Measurements from ENCODE around the gene N4BP2L2. TPM values are rescaled to one million over a fixed set of nuclear protein-coding genes. Genes with fewer than 3 reads are reported as not detected.
A peak's percentile ranks its signal among the peaks of the same experiment; 100 is the strongest.

N4BP2L2 gene
- total and polyA plus RNA-seq, 2 of the 13 experiments (the other 11 are each of a cell fraction or from before 2014, with no cell fraction given): 58.9 to 81.2 TPM

DNA sequence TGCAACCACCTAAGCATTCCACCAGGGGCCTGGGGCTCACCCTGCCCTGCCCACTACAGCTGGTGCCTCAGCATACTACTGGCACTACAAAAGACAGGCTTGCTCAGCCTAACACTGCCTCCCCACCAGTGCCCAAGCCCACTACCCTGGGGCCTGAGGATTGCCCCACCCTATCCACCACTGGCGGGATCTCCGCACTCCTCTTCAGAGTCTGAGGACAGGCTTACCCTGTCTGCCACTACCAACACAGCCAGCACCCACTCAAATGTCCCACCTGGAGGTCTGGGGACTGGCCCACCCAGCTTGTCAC lies 83.0 kb downstream of the N4BP2L2 start:
- ATAC-seq (no peak), DNase-seq (ENCODE audit: low spot score) (no peak), FAIRE-seq (no peak)
- Histone ChIP-seq H4K20me1 (ENCODE audit: insufficient read depth, low read length) (no peaks in the 10 kb centered on the region), H3K9me3 (ENCODE audit: low read length) (peaks cover 21% of the 10 kb centered on the region), H3K79me2 (ENCODE audit: insufficient read depth, low read length) (no peaks in the 10 kb centered on the region), H2AFZ (ENCODE audit: low read length) (no peak overlapping the region), H3K27ac (ENCODE audit: extremely low read length, insufficient read depth, low read length) (peak overlapping the region; percentile 54), H3K36me3 (replicated peaks in 1 of 2; ENCODE audit: control insufficient read depth in 1 of 2, insufficient read depth in 2 of 2, low read length in 2 of 2) (no peaks in the 10 kb centered on the region), H3K9ac (ENCODE audit: insufficient read depth, low read depth, low read length) (peak overlapping the region; percentile 41; the same call in 1 of the 2 replicates), H3K4me1 (ENCODE audit: insufficient read depth, low read length) (peaks cover 42% of the 10 kb centered on the region), H3K4me2 (ENCODE audit: low read depth, low read length) (peak overlapping the region; percentile 62), H3K27me3 (ENCODE audit: control insufficient read depth in 1 of 2, insufficient read depth in 2 of 2, low read length in 2 of 2) (no peaks in the 10 kb centered on the region), H3K4me3 (replicated peaks in 1 of 3; ENCODE audit: insufficient read depth in 1 of 3, low read depth in 2 of 3, low read length in 3 of 3) (peak overlapping the region in 1 of 3 experiments; percentile 6; a peak in 1 of 6 replicates)
- BruUV-seq (replicated peaks): no TSS peak
- CTCF ChIA-PET (ENCODE audit: low intra/inter-chr PET ratio, low total read pairs): no interaction called here
- intact Hi-C loops (cut with micrococcal nuclease; ENCODE audit: unreplicated experiment) (no loop called here), in situ Hi-C loops (cut with HindIII; ENCODE audit: extremely low pct_ligation_motif_present, low pct_unique_long_range_greater_than_20kb) (no loop called here)
- no CpG with 5 or more reads among the region's 2 CpGs for WGBS (ENCODE audit: low lambda C conversion rate)
- POLR2A ChIA-PET: interaction anchor here (0.7 kb wide), 1 partner anchor 27 kb away, joined by 3 read pairs; the partner anchor contains the start of gene N4BP2L1
- TF ChIP-seq MIER2 (CRISPR knock-in tag; IDR thresholded peaks at IDR 0.05) (0 out of 2 replicates have a peak, but pooled peaks have one; percentile 5), ZNF225 (CRISPR knock-in tag; IDR thresholded peaks at IDR 0.05) (0 out of 2 replicates have a peak, but pooled peaks have one; percentile 21), MTA1 (CRISPR knock-in tag; IDR thresholded peaks at IDR 0.05; ENCODE audit: borderline replicate concordance) (0 out of 2 replicates have a peak, but pooled peaks have one; percentile 27), HOXA3 (CRISPR knock-in tag; IDR thresholded peaks at IDR 0.05) (peak; percentile 8; the same call in 1 of the 2 replicates), KDM1A (CRISPR knock-in tag; IDR thresholded peaks at IDR 0.05) (no peak), ZNF543 (CRISPR knock-in tag; IDR thresholded peaks at IDR 0.05) (0 out of 2 replicates have a peak, but pooled peaks have one; percentile 39), ZNF350 (CRISPR knock-in tag; IDR thresholded peaks at IDR 0.05; ENCODE audit: borderline replicate concordance, low read depth) (peak; percentile 13; the same call in 1 of the 2 replicates), RERE (CRISPR knock-in tag; IDR thresholded peaks at IDR 0.05; ENCODE audit: low read depth) (no peak), ZNF652 (CRISPR knock-in tag; IDR thresholded peaks at IDR 0.05; ENCODE audit: borderline replicate concordance, low read depth) (no peak), RNF2 (conservative IDR thresholded peaks at IDR 0.05; ENCODE audit: low read depth) (0 out of 2 replicates have a peak, but pooled peaks have one; percentile 4), ZNF567 (CRISPR knock-in tag; IDR thresholded peaks at IDR 0.05; ENCODE audit: borderline replicate concordance) (0 out of 2 replicates have a peak, but pooled peaks have one; percentile 48), ZFP90 (CRISPR knock-in tag; IDR thresholded peaks at IDR 0.05; ENCODE audit: borderline replicate concordance) (no peak), ZNF180 (CRISPR knock-in tag; IDR thresholded peaks at IDR 0.05; ENCODE audit: borderline replicate concordance, low read depth) (0 out of 2 replicates have a peak, but pooled peaks have one; percentile 56), MEIS1 (CRISPR knock-in tag; IDR thresholded peaks at IDR 0.05; ENCODE audit: borderline replicate concordance) (0 out of 2 replicates have a peak, but pooled peaks have one; percentile 12), ZNF296 (CRISPR knock-in tag; conservative IDR thresholded peaks at IDR 0.05) (0 out of 2 replicates have a peak, but pooled peaks have one; percentile 55), SPEN (CRISPR knock-in tag; IDR thresholded peaks at IDR 0.05; ENCODE audit: low read depth) (peak; percentile 3; the same call in 1 of the 2 replicates), PRMT3 (CRISPR knock-in tag; IDR thresholded peaks at IDR 0.05; ENCODE audit: borderline replicate concordance, low read depth) (no peak), ZNF563 (CRISPR knock-in tag; IDR thresholded peaks at IDR 0.05) (peak; percentile 9; the same call in 1 of the 2 replicates)
- TF ChIP-seq, protein P1, sequence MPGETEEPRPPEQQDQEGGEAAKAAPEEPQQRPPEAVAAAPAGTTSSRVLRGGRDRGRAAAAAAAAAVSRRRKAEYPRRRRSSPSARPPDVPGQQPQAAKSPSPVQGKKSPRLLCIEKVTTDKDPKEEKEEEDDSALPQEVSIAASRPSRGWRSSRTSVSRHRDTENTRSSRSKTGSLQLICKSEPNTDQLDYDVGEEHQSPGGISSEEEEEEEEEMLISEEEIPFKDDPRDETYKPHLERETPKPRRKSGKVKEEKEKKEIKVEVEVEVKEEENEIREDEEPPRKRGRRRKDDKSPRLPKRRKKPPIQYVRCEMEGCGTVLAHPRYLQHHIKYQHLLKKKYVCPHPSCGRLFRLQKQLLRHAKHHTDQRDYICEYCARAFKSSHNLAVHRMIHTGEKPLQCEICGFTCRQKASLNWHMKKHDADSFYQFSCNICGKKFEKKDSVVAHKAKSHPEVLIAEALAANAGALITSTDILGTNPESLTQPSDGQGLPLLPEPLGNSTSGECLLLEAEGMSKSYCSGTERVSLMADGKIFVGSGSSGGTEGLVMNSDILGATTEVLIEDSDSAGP (CRISPR knock-in tag; IDR thresholded peaks at IDR 0.05; ENCODE audit: borderline replicate concordance): peak; percentile 33; the same call in 1 of the 2 replicates
